Right lobe of liver (tissue), 6 donors: ENCODE results near the gene PMF1. TPM values are rescaled to one million over a fixed set of nuclear protein-coding genes. Genes with fewer than 3 reads are reported as not detected.
A peak's percentile ranks its signal among the peaks of the same experiment; 100 is the strongest.
"Not testable (repeated sequence)": the region's sequence is repeated elsewhere in the genome, so short reads cannot be mapped to it uniquely, and the experiment has no call there.

Source experiments
- ATAC-seq, 4 donors: fragments of 200-7000 bp; cut with Tn5 transposase; one replicate each; pipeline ENCODE4 v1.9.1; 2020; ENCODE audit warnings: mild to moderate bottlenecking in 4 of 4, moderate library complexity in 4 of 4
- DNase-seq, 3 donors: peaks; one replicate each; pipeline ENCODE4 v3.0.0-alpha.2; 2020
- H3K27ac ChIP-seq, 3 donors: fragments of 200-600 bp; one replicate each; pipeline ENCODE4 v1.8.0; 2022
- H3K27me3 ChIP-seq, 2 donors: fragments of 200-600 bp; one replicate each; pipeline ENCODE4 v1.8.0; 2022
- H3K36me3 ChIP-seq, 4 donors: fragments of 200-600 bp; sonication (generic) in 1 of 4; one replicate each; pipeline versions ENCODE4 v1.5.1 to v1.8.0; 2017 to 2022; ENCODE audit warnings: control low read depth in 1 of 4
- H3K4me1 ChIP-seq, 4 donors: fragments of 200-600 bp; sonication (generic) in 1 of 4; one replicate each; pipeline versions ENCODE4 v1.5.1 to v1.8.0; 2017 to 2022; ENCODE audit warnings: control low read depth in 1 of 4
- H3K4me3 ChIP-seq, 3 donors: fragments of 200-600 bp; one replicate each; pipeline ENCODE4 v1.8.0; 2022
- H3K9me3 ChIP-seq, 4 donors: fragments of 200-600 bp; sonication (generic) in 1 of 4; one replicate each; pipeline versions ENCODE4 v1.5.1 to v1.8.0; 2017 to 2022; ENCODE audit warnings: control low read depth in 1 of 4
- CTCF ChIP-seq, 4 donors: fragments of 200-600 bp in 3 of 4; fragments of 450-650 bp in 1 of 4; IDR thresholded peaks; one replicate each; pipeline versions ENCODE4 v1.5.1 to v1.8.0; 2016 to 2022; ENCODE audit warnings: antibody characterized with exemption in 4 of 4, mild to moderate bottlenecking in 2 of 4
- POLR2A ChIP-seq: fragments of 450-650 bp; IDR thresholded peaks from one replicate; pipeline ENCODE4 v1.6.1; 2017; ENCODE audit warnings: antibody characterized with exemption, mild to moderate bottlenecking
- WGBS: methylation state at CpG from one replicate; pipeline ENCODE4 v1.1.6; 2018; ENCODE audit warnings: low coverage, low lambda C conversion rate; ENCODE audit not compliant: insufficient coverage; ENCODE audit errors: missing lambda C conversion rate; 5-methylcytosine and 5-hydroxymethylcytosine counted together
- intact Hi-C, 2 donors: fragments of 100-400 bp; cut with DNase I; formaldehyde crosslinking; loops; one replicate each; pipeline versions ENCODE4 v1.11.2 to v1.14.1; 2022
- total RNA-seq, 6 experiments: library from RNA; depleted of rRNA in 2 of 6; stranded (reverse); fragments of >200 nt in 2 of 6; fragmentation: NEBNext Ultra II Directional in 3 of 6; extraction: Animal tissue kit (Norgen Biotek cat#: 25700) in 3 of 6; gene quantifications; one replicate each; pipeline versions ENCODE4 v1.1.0 to v1.2.4, GENCODE V29; 2016 to 2023
- donor health status: DM: no; HTN: yes; CAD: no.
- donor health status: DM: no; HTN: no; CAD: no.
- donor health status: DM: no; HTN: no; CAD: no.
- donor health status: DM: no; HTN: yes; CAD: no.
- donor health status: DM: no; HTN: yes; CAD: no.

PMF1 gene
- total RNA-seq, 6 experiments from 2014 or later = 21.8 to 33.8 (median 24.8) TPM

DNA sequence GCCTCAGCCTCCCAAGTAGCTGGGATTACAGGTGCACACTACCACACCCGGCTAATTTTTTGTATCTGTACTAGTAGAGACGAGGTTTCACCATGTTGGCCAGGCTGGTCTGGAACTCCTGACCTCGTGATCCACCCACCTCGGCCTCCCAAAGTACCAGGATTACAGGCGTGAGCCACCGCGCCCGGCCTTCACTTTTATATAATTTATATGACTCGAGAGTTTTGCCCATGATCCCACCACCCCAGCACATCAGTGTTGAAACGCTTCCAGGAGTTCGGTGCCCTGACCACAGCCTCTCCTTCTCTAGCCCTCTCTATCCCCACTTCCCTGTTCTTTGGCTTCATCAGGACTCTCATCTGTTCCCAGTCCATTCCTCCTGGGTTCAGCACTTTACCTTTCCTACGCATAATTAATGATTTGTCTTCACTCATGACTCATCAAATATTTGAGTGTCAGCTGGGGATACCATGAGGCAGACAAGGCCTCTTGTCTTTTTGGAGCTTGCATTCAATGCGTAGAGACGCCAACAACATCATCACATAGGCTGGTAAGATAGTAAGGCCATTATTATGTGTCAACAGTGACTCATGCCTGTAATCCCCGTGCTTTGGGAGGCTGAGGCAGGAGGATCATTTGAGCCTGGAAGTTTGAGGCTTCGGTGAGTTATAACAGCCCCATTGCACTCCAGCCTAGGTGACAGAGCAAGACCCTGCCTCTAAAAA, 1.4 kb downstream of the PMF1 start:
- 49% methylated on average over 16 of the region's 16 CpGs for WGBS
- TF ChIP-seq CTCF (IDR thresholded peaks at IDR 0.05) = no peak
- no peak for TF ChIP-seq POLR2A
- Histone ChIP-seq H3K36me3 (peaks cover 0 to 12% (median 4%) of the 10 kb centered on the region in 4 donors), H3K4me1 (peaks cover 0 to 47% (median 19%) of the 10 kb centered on the region in 4 donors), H3K9me3 (no peaks in the 10 kb centered on the region), H3K27me3 (no peaks in the 10 kb centered on the region), H3K4me3 (peak overlapping the region; percentile 54 to 89 (median 64)), H3K27ac (peak overlapping the region; percentile 93 to 98 (median 94))
- intact Hi-C loops = no loop called here
- ATAC-seq = peak in 1 of 4 donors; percentile 16
- no peak for DNase-seq

GRCh38 chr1:156216361-156217086, 3.7 kb downstream of the PMF1 start:
- H3K27me3 ChIP-seq, H3K36me3 ChIP-seq, H3K4me3 ChIP-seq, intact Hi-C loops, H3K9me3 ChIP-seq, ATAC-seq, DNase-seq: not testable (repeated sequence)
- 98% methylated on average over 13 of the region's 55 CpGs for WGBS
- Histone ChIP-seq H3K4me1 (peaks cover 0 to 47% (median 19%) of the 10 kb centered on the region in 4 donors), H3K27ac (peak overlapping the region in 2 of 3 donors; percentile 60 to 93)

- H3K27me3 ChIP-seq = no peaks in the 10 kb centered on the region
- no peak overlapping the region for H3K4me3 ChIP-seq
- H3K4me1 ChIP-seq = peaks cover 0 to 43% (median 19%) of the 10 kb centered on the region in 4 donors
- no peaks in the 10 kb centered on the region for H3K9me3 ChIP-seq
- intact Hi-C loops = no loop called here
- WGBS = 0% methylated on average over 2 of the region's 2 CpGs
- DNase-seq (no peak), ATAC-seq (peak in 3 of 4 donors; percentile 7 to 39 (median 15))
- peaks cover 0 to 11% (median 5%) of the 10 kb centered on the region in 4 donors for H3K36me3 ChIP-seq
- H3K27ac ChIP-seq = peak overlapping the region; percentile 39 to 65 (median 42)
- no peak for TF ChIP-seq CTCF (IDR thresholded peaks at IDR 0.05)
- TF ChIP-seq POLR2A = no peak
Observed at GRCh38 chr1:156217871-156218270, 5.1 kb downstream of the PMF1 start.

DNA sequence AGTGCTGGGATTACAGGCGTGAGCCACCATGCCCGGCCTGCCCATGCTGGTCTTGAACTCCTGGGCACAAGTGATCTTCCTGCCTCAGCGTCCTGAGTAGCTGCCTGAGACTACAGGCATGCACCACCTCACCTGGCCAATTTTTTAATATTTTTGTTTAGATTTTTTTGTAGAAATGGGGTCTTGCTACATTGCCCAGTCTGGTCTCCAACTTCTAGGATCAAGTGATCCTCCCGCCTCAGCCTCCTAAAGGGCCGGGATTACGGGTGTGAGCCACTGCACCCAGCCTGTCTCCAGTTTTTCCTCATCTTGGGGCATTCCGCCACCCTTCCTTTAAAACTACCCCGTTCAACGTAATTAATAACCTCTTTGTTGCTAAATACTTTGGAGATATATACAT, 7.4 kb downstream of the PMF1 start:
- TF ChIP-seq CTCF (IDR thresholded peaks at IDR 0.05) (no peak), POLR2A (no peak)
- 94% methylated on average over 9 of the region's 9 CpGs for WGBS

More for the DNA sequence above, 7.4 kb downstream of the PMF1 start:
- Histone ChIP-seq H3K27ac (no peak overlapping the region), H3K4me3 (no peak overlapping the region), H3K9me3 (no peaks in the 10 kb centered on the region), H3K27me3 (no peaks in the 10 kb centered on the region), H3K4me1 (peaks cover 0 to 34% (median 16%) of the 10 kb centered on the region in 4 donors), H3K36me3 (peaks cover 0 to 22% (median 6%) of the 10 kb centered on the region in 4 donors)
- ATAC-seq (no peak), DNase-seq (no peak)
- intact Hi-C loops = no loop called here
